GM21526 (cell line): ENCODE measurements around the gene RGS3.
"Not testable (repeated sequence)": the region's sequence is repeated elsewhere in the genome, so short reads cannot be mapped to it uniquely, and the experiment has no call there.

Experiments
- ATAC-seq: cut with Tn5 transposase; IDR thresholded peaks from one replicate; pipeline ENCODE4 v1.9.1; 2021; ENCODE audit warnings: moderate library complexity; ENCODE audit not compliant: unreplicated experiment, low FRiP score

Gene RGS3

DNA sequence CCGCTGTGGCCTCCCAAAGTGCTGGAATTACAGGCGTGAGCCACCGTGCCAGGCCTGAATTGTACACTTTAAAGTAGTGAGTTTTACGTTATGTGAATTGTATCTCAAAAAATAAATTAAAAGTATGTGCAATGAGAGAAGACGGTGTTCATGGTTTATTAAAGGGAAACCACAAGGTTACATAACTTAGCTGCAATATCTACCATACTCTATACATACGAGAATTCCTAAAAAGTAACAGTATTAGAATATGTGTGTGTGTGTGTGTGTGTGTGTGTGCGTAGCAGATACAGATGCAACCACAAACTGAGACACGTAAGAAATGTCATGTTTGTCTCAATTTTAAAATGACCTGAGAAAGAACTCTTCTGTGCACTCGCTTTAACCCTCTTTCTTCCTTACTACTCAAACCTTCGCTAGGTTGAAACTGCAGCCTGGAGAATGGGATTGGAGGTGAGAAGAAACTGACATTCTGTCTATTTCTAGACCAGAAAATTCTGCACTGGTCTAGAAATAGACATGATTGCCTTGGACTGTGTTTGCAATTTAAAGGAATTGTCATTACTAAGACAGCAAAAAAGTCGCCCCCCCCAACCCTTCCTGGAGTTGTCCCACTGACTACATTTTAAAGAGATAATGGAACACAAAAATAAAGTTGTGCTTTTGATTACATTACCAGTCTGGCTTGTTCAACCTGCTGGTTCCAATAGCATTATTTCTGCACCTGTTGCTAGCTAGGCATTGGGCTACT, 167.0 kb downstream of the RGS3 start:
- no peak for ATAC-seq

DNA sequence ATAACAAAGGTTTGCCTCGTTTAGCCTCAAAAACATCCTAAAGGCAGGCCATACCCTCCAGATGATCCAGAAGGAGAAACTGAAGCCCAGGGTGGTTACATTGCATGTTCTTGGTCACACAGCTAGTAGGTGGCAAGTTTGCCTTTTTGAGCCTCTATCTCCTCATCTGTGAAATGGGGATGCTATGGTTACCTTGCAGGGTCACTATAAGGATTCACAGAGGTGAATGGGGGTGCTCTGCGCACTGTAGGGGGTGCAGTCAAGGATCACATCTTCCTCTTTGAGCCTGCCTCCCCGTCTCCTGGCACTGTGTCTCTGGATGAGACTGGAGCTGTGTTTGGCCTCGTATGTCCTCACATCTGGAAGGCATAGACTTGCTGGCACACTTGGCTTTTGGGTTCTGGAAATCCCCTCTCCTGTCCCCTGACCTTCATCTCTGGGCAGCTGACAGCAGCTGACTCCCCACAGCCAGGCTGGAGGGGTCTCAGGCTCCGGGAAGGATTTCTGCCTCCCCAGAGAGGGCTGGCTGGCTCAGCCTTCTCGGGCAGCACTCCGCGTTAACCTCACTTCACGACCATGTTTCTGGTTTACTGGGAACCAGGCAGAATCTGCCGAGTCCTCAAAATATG, 167.7 kb downstream of the RGS3 start:
- no peak for ATAC-seq

DNA sequence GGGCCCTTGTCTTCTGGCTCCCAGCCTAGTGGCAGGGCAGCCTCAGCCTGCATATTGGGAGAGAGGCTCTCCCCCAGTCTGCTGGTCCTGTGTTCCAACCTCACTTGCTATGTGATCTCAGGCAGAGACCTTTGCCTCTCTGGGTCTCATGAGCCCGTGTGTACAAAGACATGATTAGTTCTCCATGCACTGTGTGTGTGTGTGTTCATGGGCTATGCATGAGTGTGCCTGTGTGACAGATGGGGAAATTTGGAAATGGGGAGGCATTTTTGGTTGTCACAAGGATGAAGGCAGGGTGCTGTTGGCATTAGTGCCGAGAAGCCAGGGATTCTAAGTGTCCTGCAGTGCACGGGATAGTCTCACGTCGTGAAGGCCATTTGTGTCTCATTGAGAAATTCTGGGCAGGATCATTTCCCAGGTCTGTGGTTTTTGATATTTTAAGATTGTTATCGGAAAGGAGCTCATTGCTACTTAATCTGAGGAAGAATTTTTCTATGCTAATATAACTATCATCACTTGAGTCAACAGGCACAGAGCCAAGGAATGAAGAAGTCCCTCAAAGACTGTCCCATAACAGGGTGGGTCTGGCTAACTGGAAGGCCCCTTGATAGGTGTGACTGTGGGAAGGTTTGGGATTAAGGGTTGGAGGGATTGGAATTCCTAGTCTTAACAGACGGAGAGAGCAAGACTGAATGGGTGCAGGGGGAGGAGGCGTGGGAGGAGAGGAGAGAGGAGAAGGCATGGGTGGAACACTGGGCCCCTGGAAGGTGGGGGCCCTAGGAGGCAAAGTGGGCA, 168.5 kb downstream of the RGS3 start:
- ATAC-seq = no peak

DNA sequence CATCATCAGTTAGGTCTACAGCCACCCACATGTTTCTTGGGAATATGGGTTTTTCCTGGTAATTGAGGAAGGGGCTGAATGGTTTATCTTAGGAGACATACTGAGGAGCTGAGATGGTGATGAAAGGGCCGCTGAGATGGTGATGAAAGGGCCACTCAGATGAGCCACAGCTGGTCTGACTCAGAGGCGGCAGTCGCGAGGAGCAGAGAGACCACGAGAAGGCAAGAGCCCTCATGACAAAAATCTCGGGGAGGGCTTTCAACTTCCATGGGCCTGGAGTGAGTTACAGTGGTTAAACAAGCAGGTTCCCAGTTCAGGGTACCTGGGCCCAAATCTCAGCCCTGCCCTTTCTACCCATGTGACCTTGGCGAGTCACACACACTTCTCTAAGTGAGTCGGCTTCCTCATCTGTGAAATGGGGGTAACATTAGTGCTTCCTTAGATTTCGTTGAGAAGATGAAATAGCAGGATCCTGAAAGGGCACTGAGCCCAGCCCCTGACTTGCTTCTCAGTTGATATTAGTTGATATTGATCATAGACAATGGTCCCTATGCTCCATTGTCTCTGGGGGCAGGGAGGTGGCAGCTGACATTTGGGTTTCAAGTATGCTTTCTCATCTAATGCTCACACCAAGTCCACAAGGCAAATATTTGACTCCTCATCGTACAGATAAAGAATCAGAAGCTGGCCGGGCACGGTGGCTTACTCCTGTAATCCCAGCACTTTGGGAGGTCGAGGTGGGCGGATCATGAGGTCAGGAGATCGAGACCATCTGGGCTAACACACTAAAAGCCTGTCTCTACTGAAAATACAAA, 169.5 kb downstream of the RGS3 start:
- ATAC-seq = no peak

DNA sequence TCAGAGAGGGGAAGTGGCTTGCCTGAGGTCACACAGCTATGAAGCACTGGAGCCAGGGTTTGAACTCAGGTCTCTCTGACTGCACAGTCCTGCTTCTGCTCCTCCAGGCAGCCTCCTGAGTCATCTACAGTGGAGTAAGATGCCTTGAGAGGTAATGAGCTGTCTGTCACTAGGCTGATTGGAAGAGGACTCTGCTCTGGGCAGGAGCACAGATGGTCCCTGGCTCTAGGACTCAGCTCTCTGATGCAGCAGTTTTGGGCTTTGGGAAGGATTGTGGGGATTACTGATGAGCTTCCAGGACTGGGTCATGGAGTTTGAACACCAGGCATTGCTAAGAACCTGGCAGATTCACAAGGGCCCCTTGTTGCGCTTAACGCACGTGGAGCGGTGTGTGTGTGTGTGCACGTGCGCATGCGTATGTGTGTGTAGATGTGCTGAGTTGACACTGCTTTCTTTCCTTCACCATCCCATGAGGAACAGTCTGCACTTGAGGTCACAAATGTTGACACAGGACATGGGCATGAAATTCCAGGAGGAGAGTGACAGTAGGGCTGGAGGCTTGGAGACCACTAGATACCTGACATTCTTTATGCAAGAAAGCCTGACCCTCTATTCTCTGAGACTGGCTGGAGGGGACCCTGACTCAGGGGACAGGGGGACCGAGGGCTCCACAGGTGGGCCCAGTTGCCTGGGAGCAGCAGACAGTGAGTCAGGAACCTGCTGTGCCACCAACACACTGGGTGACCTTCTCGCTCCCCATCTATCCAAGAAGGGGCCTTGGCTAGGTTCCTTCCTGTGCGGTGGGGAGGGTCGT, 170.5 kb downstream of the RGS3 start:
- ATAC-seq = no peak

DNA sequence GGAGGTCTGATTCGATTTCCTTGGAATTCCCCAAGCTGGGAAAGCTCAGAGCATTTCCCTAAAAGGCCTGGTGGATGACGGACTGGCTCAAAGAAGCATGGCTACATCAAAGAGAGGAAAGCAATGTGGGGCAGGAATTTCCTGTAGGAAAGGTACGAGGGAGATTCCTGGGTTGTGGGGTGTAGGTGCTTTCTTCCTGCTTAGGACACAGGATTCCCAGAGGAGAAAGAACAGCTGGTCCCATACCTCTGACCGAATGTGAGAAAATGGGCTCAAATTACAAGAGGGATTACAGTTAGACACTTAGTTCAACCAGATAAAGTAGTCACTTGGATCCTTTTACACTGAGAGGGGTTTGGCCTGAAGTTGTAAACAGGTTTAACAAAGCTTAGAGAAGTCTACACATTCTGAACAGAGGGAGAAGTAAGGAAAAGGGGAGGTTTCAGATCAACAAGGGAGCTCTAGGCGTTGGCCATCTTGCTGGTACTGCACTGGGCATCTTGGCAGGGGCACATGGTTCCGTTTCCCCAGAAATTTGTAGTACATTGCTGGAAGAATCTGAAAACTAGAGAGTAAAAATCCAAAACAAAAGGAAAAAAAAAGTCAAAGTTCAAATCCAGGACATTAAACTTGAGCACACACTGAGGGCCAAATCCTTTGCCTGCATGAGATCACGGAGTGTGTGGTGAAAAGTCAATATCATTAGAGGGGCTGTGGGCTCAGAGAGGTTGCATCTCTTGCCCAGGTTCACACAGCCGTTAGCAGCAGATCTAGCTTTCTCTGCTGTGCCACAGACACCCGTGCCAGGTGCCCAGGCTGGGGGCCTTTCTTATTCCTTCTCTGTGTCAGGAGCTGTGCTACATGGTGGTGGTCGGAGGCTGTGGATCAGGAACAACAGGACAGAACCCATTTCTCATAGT, 171.3 kb downstream of the RGS3 start:
- ATAC-seq = no peak

DNA sequence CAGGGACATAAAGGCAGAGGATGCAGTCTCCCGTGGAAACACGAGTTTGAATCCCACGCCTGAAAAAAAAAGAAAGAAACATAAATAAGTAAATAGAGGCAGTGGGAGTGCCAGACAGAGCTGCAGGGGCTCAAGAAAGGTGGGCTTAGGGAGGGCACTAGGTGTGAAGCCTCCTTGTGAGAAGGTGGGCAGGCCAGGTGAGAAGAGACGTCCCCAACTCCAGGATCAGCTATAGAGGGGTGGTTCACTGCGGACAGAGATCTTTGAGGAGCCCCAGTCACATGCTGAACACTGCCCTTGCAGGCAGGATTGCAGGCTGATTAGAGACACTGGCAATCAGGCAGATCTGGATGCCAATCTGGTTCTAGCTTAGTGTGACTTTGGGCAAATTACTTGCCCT, 172.1 kb downstream of the RGS3 start:
- ATAC-seq = no peak

DNA sequence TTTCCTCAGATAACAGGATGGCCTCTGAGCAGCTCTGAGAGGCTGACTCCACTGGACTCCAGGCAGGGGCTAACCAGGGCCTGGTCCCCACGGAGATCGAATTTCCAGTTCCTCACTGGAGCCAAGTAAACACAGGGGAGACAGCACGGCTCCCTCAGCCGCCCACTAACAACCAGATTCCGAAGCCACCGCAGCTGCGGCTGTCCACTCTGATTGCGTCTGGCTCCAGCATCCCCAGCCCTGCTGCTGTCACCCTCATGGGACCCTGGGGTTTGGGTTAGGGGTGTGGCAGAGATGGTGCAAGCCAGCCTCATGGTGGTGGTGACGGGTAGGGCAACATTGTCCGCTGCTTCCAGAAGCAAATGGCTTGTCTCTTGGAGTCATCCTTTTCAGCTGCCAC, 172.6 kb downstream of the RGS3 start:
- no peak for ATAC-seq

DNA sequence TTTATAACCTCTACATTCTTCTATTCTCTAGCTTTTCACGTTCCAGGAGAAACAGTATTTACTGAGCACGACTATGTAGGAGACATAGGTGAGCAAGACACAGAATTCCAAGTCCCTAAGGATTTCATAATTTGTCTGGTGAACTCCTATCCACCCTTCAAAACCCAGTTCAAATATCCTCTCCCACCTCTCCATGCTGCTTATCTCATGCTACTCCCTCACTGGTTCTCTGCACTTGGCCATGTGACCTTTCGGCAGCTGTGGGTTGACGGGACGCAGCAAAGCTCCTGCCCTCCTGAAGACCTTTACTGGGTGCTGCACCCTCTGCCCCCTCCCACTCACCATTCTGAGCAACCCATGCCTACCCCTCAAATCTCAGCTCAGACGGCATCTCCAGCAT, 173.2 kb downstream of the RGS3 start:
- no peak for ATAC-seq

DNA sequence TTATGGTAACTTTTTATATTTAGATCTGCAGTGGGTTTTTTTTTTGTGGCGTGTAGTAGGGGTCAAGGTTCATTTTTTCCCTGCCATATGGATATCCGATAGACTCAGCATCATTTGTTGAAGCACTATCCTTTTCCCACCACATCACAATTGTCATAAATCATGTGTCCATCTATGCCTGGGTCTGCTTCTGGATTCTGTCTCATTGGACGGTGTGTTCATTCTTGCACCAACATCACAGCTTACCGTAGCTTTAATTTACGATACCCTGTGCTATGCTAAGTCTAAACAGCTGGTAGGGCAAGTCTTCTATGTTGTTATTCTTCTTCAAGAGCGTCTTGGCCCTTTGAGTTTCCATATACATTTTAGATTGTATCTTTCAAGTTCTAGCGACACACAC, 175.0 kb downstream of the RGS3 start:
- no peak for ATAC-seq

DNA sequence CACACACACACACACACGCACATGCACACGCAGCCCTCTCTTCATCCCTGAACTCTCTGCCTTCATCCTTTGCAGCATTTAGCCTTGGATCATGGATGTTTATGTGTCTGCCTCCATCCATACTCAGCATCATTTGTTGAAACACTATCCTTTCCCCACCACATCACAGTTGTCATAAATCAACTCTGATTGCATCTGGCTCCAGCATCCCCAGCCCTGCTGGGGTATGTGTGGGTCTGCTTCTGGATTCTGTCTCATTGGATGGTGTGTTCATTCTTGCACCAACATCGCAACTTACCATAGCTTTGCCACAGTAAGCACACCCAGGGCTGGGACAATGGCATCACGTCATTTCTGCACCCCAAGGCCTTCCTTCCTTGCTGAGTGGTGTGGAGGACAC, 175.4 kb downstream of the RGS3 start:
- no peak for ATAC-seq

DNA sequence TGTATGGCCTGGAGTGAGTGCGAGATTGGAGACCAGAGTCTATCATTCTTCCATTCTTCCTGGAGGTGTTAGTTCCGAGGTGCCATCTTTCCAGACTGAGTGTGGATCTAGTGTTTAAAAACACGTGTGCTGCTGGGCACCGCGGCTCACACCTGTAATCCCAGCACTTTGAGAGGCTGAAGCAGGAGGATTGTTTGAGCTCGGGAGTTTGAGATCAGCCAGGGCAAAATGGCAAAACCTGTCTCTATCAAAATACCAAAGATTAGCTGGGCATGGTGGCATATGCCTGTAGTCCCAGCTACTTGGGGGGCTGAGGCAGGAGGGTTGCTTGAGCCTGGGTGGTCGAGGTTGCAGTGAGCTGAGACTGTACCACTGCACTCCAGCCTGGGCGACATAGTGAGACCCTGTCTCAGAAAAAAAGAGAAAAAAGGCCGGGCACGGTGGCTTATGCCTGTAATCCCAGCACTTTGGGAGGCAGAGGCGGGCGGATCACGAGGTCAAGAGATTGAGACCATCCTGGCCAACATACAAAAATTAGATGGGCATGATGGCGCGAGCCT, 176.0 kb downstream of the RGS3 start:
- not testable (repeated sequence) for ATAC-seq

DNA sequence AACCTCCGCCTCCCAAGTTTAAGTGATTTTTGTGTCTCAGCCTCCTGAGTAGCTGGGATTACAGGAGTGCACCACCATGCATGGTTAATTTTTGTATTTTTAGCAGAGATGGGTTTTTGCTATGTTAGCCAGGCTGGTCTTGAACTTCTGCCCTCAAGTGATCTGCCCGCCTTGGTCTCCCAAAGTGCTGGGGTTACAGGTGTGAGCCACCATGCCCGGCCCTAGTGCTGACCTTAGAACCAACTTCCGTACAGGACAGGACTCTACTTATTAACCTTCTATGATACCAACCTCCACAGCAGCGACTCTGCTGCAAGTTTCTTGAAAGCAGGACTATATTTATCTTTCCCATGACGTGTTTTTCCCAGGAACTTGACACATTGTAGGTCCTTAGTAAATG, 176.9 kb downstream of the RGS3 start:
- ATAC-seq = no peak

DNA sequence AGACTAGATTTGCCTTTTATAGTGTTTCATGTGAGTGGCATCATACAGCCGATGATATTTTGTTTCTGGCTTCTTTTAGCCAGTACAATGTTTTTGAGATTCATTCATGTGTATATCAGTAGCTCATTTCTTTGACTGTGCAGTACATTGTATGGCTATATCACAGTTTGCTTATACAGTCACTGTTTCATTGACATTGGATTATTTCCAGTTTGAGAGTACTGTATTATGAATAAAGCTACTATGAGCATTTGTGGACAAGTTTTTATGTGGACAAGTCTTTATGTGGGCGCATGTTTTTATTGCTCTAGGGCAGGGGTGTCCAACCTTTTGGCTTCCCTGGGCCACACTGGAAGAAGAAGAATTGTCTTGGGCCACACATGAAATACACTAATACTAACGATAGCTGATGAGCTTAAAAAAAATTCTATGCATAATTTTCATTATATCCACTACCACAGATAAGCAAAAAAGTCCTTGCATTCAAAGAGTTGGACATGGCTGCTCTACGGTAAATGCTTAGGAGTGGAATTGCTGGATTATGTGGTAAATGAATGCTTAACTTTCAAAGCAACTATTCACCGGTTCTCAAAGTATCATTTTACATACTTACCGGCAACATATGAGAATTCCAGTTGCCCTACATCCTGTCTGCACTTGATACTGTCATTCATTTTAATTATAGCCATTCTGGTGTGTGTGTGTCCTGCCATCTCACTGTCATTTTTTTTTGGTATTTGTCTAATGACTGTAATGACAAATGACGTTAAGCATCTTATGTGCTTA, 177.8 kb downstream of the RGS3 start:
- ATAC-seq = no peak

DNA sequence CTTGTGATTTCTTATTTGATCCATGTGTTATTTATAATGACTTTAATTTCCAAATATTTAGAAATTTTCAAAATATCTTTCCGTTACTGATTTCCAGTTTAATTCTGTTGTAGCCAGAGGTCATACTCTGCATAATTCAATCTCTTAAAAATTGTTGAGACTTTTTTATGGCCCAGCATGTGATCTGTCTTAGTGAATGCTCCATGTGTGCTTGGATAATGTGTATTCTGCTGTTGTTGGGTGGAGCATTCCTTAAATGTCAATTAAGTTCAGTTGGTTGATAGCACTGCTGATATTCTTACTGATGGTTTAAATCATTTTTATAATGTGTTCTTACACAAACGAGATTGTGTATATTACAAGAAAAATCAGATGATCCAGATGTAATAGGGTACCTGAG, 180.8 kb downstream of the RGS3 start:
- no peak for ATAC-seq

DNA sequence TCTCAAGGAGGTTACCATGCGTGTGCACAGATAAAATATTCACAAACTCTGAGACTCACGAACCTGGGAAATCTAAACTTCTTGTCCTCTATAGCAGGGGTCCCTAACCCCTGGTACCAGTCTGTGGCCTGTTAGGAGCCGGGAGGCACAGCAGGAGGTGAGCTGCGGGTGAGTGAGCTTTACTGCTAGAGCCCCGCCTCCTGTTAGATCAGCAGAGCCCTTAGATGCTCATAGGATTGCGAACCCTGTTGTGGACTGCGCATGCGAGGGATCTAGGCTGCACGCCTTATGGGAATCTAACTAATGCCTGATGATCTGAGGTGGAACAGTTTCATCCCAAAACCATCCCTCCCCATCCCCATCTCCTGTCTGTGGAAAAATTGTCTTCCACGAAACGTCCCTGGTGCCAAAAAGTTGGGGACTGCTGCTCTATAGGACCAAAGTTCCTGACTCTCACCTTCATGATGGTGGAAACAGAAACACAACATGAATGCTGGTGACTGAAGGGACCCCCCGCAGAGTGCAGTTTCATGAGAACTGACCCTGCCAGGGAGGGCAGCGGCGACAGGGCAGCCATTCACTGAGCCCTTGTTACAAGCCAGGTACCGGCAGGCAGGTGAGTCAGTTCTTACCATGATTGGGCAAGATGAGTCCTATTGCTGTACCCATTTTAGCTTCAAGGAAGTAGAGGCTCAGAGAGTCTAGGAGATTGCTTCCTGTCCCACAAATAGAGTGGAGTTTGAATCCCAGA, 181.9 kb downstream of the RGS3 start:
- no peak for ATAC-seq

DNA sequence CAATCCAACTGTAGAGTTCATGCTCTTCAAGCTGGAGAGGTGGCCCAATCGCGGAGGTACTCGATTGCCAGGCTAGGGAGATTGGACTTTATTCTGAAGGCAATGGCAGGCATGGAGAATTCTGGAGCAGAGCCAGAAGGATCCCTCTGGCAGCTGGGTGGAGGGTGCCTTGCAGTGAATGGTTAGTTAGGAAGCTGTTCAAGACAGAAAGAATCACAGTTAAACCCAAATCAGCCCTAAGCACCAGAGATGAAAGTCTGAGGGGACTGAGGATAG, 182.4 kb downstream of the RGS3 start:
- ATAC-seq = no peak
